ENCODE results near the gene SLC25A42. TPM values are rescaled to one million over a fixed set of nuclear protein-coding genes. Genes with fewer than 3 reads are reported as not detected.

The SLC25A42 gene
- total RNA-seq, 1 experiment from 2014 or later: 8.0 TPM

GRCh38 chr19:19087676-19088075, 23.9 kb downstream of the SLC25A42 start:
- POLR2A ChIA-PET (ENCODE audit: unreplicated experiment): no interaction called here
- BruUV-seq (replicated peaks): no TSS peak
- CTCF ChIA-PET: no interaction called here

GRCh38 chr19:19094513-19094912, 30.7 kb downstream of the SLC25A42 start:
- H3K9me3 ChIP-seq (ENCODE audit: low read length): no peaks in the 10 kb centered on the region
- H2AFZ ChIP-seq (ENCODE audit: low read length): no peak overlapping the region
- H3K27ac ChIP-seq (ENCODE audit: low read length): no peak overlapping the region
- H3K36me3 ChIP-seq (ENCODE audit: low read depth, low read length): no peaks in the 10 kb centered on the region
- H3K4me2 ChIP-seq (ENCODE audit: low read length): no peak overlapping the region
- H3K79me2 ChIP-seq (ENCODE audit: low read length): no peaks in the 10 kb centered on the region
- ChIA-PET CTCF (no interaction called here), POLR2A (ENCODE audit: unreplicated experiment) (no interaction called here)
- no peaks in the 10 kb centered on the region for H3K9me2 ChIP-seq (replicated peaks; ENCODE audit: low read length)
- BruUV-seq (replicated peaks): no TSS peak
- no peaks in the 10 kb centered on the region for H3K27me3 ChIP-seq (ENCODE audit: low read length)
- no peaks in the 10 kb centered on the region for H4K20me1 ChIP-seq (ENCODE audit: low read length)
- no peak overlapping the region for H3K4me3 ChIP-seq (ENCODE audit: low read length)
- H3K4me1 ChIP-seq (ENCODE audit: insufficient read depth, low read length): no peaks in the 10 kb centered on the region
- DNase-seq (no peak), ATAC-seq (no peak)
- H3K9ac ChIP-seq (ENCODE audit: low read length): no peak overlapping the region
- TF ChIP-seq CTCF (conservative IDR thresholded peaks at IDR 0.05; ENCODE audit: low read depth, low read length) (no peak), EZH2 (IDR thresholded peaks at IDR 0.05; ENCODE audit: low read length, unreplicated experiment) (no peak), EZH2phosphoT487 (IDR thresholded peaks at IDR 0.05; ENCODE audit: borderline replicate concordance, low read length) (no peak)
- intact Hi-C loops (cut with micrococcal nuclease): no loop called here
- H3F3A ChIP-seq (ENCODE audit: low read length, unreplicated experiment): no peaks in the 10 kb centered on the region

More at GRCh38 chr19:19087676-19088075, 23.9 kb downstream of the SLC25A42 start:
- no peak overlapping the region for H3K4me2 ChIP-seq (ENCODE audit: low read length)
- no peaks in the 10 kb centered on the region for H3K9me2 ChIP-seq (replicated peaks; ENCODE audit: low read length)
- no peak overlapping the region for H3K9ac ChIP-seq (ENCODE audit: low read length)
- ATAC-seq (no peak), DNase-seq (no peak)
- no peaks in the 10 kb centered on the region for H3K9me3 ChIP-seq (ENCODE audit: low read length)
- H3K27me3 ChIP-seq (ENCODE audit: low read length): no peaks in the 10 kb centered on the region
- H3K36me3 ChIP-seq (ENCODE audit: low read depth, low read length): no peaks in the 10 kb centered on the region
- H3K79me2 ChIP-seq (ENCODE audit: low read length): no peaks in the 10 kb centered on the region
- H2AFZ ChIP-seq (ENCODE audit: low read length): no peak overlapping the region
- intact Hi-C loops (cut with micrococcal nuclease): no loop called here
- no peaks in the 10 kb centered on the region for H3K4me1 ChIP-seq (ENCODE audit: insufficient read depth, low read length)
- no peaks in the 10 kb centered on the region for H4K20me1 ChIP-seq (ENCODE audit: low read length)
- TF ChIP-seq EZH2phosphoT487 (IDR thresholded peaks at IDR 0.05; ENCODE audit: borderline replicate concordance, low read length) (no peak), CTCF (conservative IDR thresholded peaks at IDR 0.05; ENCODE audit: low read depth, low read length) (no peak), EZH2 (IDR thresholded peaks at IDR 0.05; ENCODE audit: low read length, unreplicated experiment) (no peak)
- no peak overlapping the region for H3K4me3 ChIP-seq (ENCODE audit: low read length)
- no peaks in the 10 kb centered on the region for H3F3A ChIP-seq (ENCODE audit: low read length, unreplicated experiment)
- H3K27ac ChIP-seq (ENCODE audit: low read length): no peak overlapping the region

GRCh38 chr19:19095691-19096090, 31.9 kb downstream of the SLC25A42 start:
- POLR2A ChIA-PET (ENCODE audit: unreplicated experiment): no interaction called here
- Histone ChIP-seq H3F3A (ENCODE audit: low read length, unreplicated experiment) (no peaks in the 10 kb centered on the region), H3K27me3 (ENCODE audit: low read length) (no peaks in the 10 kb centered on the region), H3K9me3 (ENCODE audit: low read length) (no peaks in the 10 kb centered on the region), H3K9me2 (replicated peaks; ENCODE audit: low read length) (no peaks in the 10 kb centered on the region), H3K79me2 (ENCODE audit: low read length) (no peaks in the 10 kb centered on the region), H2AFZ (ENCODE audit: low read length) (no peak overlapping the region), H3K9ac (ENCODE audit: low read length) (no peak overlapping the region), H3K27ac (ENCODE audit: low read length) (no peak overlapping the region), H3K4me1 (ENCODE audit: insufficient read depth, low read length) (no peaks in the 10 kb centered on the region), H4K20me1 (ENCODE audit: low read length) (no peaks in the 10 kb centered on the region), H3K4me3 (ENCODE audit: low read length) (no peak overlapping the region), H3K36me3 (ENCODE audit: low read depth, low read length) (no peaks in the 10 kb centered on the region), H3K4me2 (ENCODE audit: low read length) (no peak overlapping the region)
- DNase-seq: no peak
- CTCF ChIA-PET: no interaction called here
- TF ChIP-seq EZH2phosphoT487 (IDR thresholded peaks at IDR 0.05; ENCODE audit: borderline replicate concordance, low read length): no peak
- no peak for TF ChIP-seq EZH2 (IDR thresholded peaks at IDR 0.05; ENCODE audit: low read length, unreplicated experiment)
- TF ChIP-seq CTCF (conservative IDR thresholded peaks at IDR 0.05; ENCODE audit: low read depth, low read length): no peak
- intact Hi-C loops (cut with micrococcal nuclease): no loop called here
- no peak for ATAC-seq
- BruUV-seq (replicated peaks): no TSS peak
